Mucosa of gallbladder (tissue), 1 donor: ENCODE data around the gene ACP6. TPM values are rescaled to one million over a fixed set of nuclear protein-coding genes. Genes with fewer than 3 reads are reported as not detected.
"Not testable (repeated sequence)": the region's sequence is repeated elsewhere in the genome, so short reads cannot be mapped to it uniquely, and the experiment has no call there.

Experiments
- DNase-seq: peaks from one replicate; pipeline ENCODE4 v3.0.0-alpha.2; 2020; ENCODE audit warnings: low spot score
- total RNA-seq: library from RNA; stranded (reverse); gene quantifications from one replicate; pipeline ENCODE4 v1.2.1, GENCODE V29; 2021
- donor health status: DM: no; HTN: no; CAD: no.

ACP6 gene
- total RNA-seq, 1 donor from 2014 or later = 23.4 TPM

GRCh38 chr1:147622731-147623130 lies 47.6 kb downstream of the ACP6 start:
- no peak for DNase-seq

DNA sequence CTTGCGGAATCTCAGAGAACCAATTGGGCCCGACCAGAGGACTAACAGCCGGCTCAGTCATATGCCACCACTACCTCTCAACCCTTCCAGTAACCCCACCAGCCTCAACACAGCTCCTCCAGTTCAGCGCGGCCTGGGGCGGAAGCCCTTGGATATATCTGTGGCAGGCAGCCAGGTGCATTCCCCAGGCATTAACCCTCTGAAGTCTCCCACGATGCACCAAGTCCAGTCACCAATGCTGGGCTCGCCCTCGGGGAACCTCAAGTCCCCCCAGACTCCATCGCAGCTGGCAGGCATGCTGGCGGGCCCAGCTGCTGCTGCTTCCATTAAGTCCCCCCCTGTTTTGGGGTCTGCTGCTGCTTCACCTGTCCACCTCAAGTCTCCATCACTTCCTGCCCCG lies 49.8 kb downstream of the ACP6 start:
- no peak for DNase-seq

- DNase-seq = no peak
Measured at GRCh38 chr1:147619741-147620140, 50.6 kb downstream of the ACP6 start.

- no peak for DNase-seq
Measured at GRCh38 chr1:147618771-147619170, 51.6 kb downstream of the ACP6 start.

GRCh38 chr1:147618077-147618569 lies 52.2 kb downstream of the ACP6 start:
- DNase-seq = no peak

- not testable (repeated sequence) for DNase-seq
Measured at GRCh38 chr1:147614966-147615365, 55.4 kb downstream of the ACP6 start.

- DNase-seq = no peak
Measured at GRCh38 chr1:147613506-147613905, 56.8 kb downstream of the ACP6 start.

GRCh38 chr1:147612366-147612765 lies 58.0 kb downstream of the ACP6 start:
- peak; percentile 22 for DNase-seq

GRCh38 chr1:147611586-147611985 lies 58.7 kb downstream of the ACP6 start:
- no peak for DNase-seq

DNA sequence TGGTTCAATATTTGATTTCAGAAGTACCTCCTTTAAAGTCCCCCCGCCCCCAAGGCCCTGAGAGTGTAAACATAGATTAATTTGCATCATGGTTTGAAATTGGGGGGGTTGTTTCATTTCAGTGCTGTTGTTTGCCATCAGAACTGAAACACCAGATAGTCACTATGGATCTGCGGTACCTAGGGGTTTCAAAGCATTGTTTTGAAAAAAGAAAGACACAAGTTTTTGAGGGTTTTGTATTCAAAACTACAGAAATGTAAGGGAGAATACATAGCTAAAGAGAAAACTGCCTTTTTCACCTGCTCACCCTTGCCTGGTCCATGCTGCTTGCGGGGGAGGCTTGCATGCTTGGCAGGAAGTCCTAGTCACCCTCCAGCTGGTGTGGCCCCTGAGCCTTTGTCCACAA lies 59.3 kb downstream of the ACP6 start:
- no peak for DNase-seq

- no peak for DNase-seq
Measured at GRCh38 chr1:147609358-147609757, 61.0 kb downstream of the ACP6 start.

DNA sequence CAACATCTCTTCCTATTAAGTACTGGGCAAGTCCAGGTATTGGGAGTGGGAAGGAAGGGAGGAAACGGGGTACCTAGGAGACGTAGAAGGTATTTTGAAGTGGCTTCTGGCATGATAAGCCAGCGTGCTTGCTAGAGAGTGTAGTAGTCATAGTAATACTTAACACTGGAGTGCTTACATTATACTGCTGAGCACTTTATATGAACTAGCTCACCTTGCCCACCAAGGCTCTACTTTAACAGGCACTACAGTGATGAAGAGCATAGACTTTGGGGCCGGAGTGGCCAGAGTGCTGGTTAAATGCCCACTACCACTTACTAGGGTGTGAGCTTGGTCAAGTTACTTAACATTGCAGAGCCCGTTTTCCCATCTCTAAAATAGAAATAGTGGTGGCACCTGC lies 61.7 kb downstream of the ACP6 start:
- no peak for DNase-seq

GRCh38 chr1:147605591-147605990 lies 64.7 kb downstream of the ACP6 start:
- no peak for DNase-seq

DNA sequence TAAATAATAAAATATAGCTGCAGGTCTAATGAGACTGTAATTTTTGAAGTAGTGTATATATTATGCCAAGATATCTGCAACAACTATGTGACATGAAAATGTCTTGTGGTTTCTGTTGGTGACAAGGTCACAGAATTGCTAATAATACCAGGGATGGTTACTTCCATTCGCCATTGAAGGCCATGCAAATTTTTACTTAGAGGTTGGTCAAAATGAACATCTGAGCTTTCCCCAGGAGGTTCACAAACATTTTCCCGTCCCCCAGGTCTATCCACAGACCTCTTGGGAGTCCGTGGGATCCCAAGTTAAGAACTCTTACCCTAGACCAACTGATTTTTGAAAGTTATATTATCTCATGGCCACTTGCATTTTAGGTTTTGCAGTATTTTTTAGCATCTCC lies 66.3 kb downstream of the ACP6 start:
- no peak for DNase-seq

DNA sequence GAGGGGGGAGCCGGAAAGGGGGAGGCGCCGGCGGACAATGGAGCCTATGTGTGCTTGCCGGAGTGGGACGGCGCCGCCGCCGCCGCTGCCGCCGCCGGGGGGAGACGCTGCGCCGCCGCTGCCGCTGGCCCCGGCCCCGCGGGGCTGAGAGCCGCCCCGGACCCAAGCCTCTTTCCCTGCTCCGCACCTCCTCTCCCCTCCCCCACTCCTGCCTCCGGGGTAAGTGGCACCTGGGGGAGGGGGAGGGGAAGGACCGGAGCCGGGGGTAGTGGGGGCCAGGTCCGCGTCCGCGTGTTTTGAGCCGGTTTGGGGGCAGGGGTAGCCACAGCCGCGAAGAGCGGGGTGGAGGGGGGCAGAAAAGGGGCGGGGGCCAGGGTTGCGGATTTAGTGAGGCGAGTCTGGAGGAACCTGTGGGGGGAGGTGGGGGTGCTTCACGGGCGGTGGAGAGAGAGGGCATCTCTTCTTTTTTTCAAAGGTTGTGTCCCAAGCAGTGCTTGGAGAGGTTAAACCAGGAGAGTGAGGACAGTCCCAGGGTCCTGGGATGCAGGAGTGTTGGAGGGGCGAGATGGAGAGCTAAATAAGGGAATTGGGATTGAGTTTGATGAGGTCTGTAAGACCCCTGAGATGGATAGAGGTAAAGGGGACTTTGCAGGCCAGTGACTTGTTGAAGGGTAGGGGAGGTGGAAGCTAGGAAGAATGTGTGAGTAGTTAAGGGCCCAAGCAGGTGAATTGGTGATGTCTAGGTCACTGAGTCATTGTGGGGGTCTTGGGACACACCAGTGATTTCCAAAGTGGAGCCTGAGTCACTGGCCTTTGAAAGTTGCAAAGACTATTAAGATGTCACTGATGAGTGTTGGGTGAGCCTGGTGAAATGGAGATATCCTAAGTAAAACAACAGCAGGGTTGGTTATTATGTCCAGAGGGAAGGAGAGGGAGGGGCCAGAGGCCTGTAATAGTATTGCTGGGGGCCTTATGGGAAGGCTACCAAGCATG lies 69.9 kb downstream of the ACP6 start:
- no peak for DNase-seq

GRCh38 chr1:147599362-147600118 lies 70.8 kb downstream of the ACP6 start:
- DNase-seq = peak; percentile 98

GRCh38 chr1:147598621-147599361 lies 71.5 kb downstream of the ACP6 start:
- DNase-seq = peak; percentile 16

DNA sequence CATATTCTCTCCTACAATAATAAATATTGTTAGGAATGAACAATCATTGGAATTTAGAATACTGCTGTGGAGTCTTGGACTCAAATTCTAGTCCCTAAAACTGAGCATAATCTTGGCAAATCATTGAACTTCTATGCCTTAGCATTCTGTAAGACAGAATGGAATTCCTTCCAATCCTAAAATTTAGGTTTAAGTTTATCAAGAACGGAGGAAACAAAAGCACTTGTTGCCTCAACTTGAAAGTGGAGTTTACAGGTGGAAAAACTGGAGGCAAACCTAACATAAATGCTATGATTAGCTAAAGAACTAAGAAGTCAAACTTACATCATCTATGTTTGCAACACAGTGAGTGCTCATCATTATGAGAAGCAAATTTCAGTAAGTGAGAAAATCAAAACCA lies 73.3 kb downstream of the ACP6 start:
- DNase-seq = no peak
